Omental fat pad (tissue), 4 donors: ENCODE results near the gene SERBP1. TPM values are rescaled to one million over a fixed set of nuclear protein-coding genes. Genes with fewer than 3 reads are reported as not detected.

ENCODE experiments used
- ATAC-seq: fragments of 150-250 bp; one replicate; pipeline ENCODE4 v1.9.1; 2016; ENCODE audit warnings: mild to moderate bottlenecking, moderate library complexity; ENCODE audit not compliant: low FRiP score
- DNase-seq: peaks from one replicate; pipeline ENCODE4 v3.0.0-alpha.2; 2019; ENCODE audit warnings: low spot score
- CTCF ChIP-seq, 3 donors: fragments of 450-650 bp; IDR thresholded peaks; one replicate each; pipeline ENCODE4 v1.5.1; 2016 to 2017; ENCODE audit warnings: antibody characterized with exemption in 3 of 3, mild to moderate bottlenecking in 3 of 3, moderate library complexity in 2 of 3
- total RNA-seq, 4 donors: library from RNA; depleted of rRNA; stranded (reverse); fragments of >200 nt; gene quantifications; one replicate each; pipeline ENCODE4 v1.1.0, GENCODE V29; 2016

SERBP1 gene
- total RNA-seq, 4 donors from 2014 or later = 199 to 340 (median 217) TPM

- ATAC-seq (no peak), DNase-seq (no peak)
- no peak for TF ChIP-seq CTCF (IDR thresholded peaks at IDR 0.05)
Observed at GRCh38 chr1:67393737-67394136, 36.5 kb downstream of the SERBP1 start.

DNA sequence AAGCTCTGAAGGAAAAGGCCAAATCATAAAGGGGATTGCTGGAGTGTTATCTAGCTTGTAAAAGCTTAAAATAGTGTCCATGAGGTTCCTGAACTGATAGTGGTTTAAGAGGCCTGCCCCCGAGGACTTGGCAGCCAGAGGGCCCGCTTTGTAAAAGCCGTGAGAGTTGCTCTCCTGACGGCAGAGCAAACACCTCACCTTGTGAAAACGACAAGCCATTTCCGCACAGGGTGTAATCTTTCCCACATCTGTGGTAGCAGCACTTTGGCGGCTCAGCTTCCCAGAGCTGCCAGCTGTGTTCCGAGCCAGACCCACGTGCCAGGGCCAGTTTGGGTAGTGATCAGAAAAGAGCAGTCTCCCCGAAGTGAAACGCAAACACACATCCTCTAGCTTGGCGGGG, 37.0 kb downstream of the SERBP1 start:
- DNase-seq = no peak
- no peak for TF ChIP-seq CTCF (IDR thresholded peaks at IDR 0.05)
- no peak for ATAC-seq

- no peak for DNase-seq
- no peak for TF ChIP-seq CTCF (IDR thresholded peaks at IDR 0.05)
- no peak for ATAC-seq
Observed at GRCh38 chr1:67390041-67390887, 39.9 kb downstream of the SERBP1 start.

- DNase-seq (no peak), ATAC-seq (no peak)
- TF ChIP-seq CTCF (IDR thresholded peaks at IDR 0.05) = no peak
Observed at GRCh38 chr1:67383999-67384638, 46.1 kb downstream of the SERBP1 start.

DNA sequence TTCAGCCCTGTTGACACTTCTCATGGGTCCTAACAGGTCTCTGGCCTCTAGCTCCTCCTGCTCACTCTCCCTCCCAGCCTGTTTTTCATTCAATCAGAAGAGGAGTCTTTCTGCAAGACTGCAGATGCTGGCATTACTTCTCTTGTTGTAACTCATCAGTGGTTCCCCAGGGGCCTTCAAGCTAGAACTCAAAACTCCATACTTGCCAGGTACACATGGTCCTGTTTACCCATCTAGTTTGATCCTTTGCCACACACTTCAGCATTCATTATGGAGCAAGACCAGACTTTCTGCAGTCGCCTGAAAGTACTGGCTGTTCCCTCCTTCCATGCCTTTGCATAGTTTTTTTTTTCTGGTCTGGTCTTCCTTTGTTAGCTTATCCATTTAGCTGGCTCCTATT, 47.9 kb downstream of the SERBP1 start:
- ATAC-seq (peak; percentile 32), DNase-seq (no peak)
- no peak for TF ChIP-seq CTCF (IDR thresholded peaks at IDR 0.05)

DNA sequence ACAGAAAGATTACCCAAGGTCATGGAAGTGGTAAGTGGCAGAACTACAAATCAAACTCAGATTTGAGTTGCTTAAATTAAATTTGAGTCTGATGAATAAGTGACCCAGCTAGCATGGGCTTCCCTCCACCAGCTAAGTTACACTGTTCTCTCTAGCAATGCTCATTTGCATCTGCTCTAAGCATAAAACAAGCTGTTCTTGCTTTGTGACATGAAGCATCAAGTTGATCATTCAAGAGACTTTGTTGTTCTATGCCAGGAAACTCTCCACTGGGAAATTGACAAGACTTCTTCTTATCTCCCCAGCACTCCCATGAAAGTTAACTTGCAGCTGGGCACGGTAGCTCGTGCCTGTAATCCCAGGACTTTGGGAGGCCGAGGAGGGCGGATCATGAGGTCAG, 49.0 kb downstream of the SERBP1 start:
- no peak for TF ChIP-seq CTCF (IDR thresholded peaks at IDR 0.05)
- ATAC-seq = no peak

GRCh38 chr1:67377253-67377652, 52.9 kb downstream of the SERBP1 start:
- TF ChIP-seq CTCF (IDR thresholded peaks at IDR 0.05) = no peak
- no peak for ATAC-seq
- no peak for DNase-seq

More for the DNA sequence above, 49.0 kb downstream of the SERBP1 start:
- no peak for DNase-seq
